MCF 10A (cell line): ENCODE results near the gene SH3BP1. TPM values are rescaled to one million over a fixed set of nuclear protein-coding genes. Genes with fewer than 3 reads are reported as not detected.

Experiments
- BruUV-seq: library from RNA; stranded (reverse); fragments of 400-500 nt; replicated peaks from 2 replicates; lab custom pipeline; 2021; lab: Mats Ljungman, UMichigan
- CTCF ChIA-PET: fragments of 300-600 bp; sonication (Branson Sonifier 250); formaldehyde crosslinking; extraction: SDS; loops from one replicate; lab custom pipeline; 2021; ENCODE audit warnings: antibody characterized with exemption, inconsistent platforms; lab: Yijun Ruan, JAX
- POLR2A ChIA-PET: fragments of 300-600, 350-650 bp; sonication (Branson Sonifier 250); formaldehyde crosslinking; extraction: SDS; loops from one replicate; lab custom pipeline; 2020; ENCODE audit warnings: antibody characterized with exemption, inconsistent platforms; lab: Yijun Ruan, JAX
- DNase-seq: peaks from one replicate; pipeline ENCODE4 v3.0.0-alpha.2; 2018; ENCODE audit not compliant: unreplicated experiment
- H3K27ac Mint-ChIP-seq: one replicate; pipeline ENCODE4 v1.8.0; 2022; ENCODE audit warnings: mild to moderate bottlenecking, low read depth, mixed read lengths; ENCODE audit not compliant: unreplicated experiment
- H3K27me3 Mint-ChIP-seq: one replicate; pipeline ENCODE4 v1.8.0; 2022; ENCODE audit warnings: mixed read lengths; ENCODE audit not compliant: insufficient read depth, unreplicated experiment
- H3K36me3 Mint-ChIP-seq: one replicate; pipeline ENCODE4 v1.8.0; 2022; ENCODE audit warnings: mild to moderate bottlenecking, moderate library complexity, mixed read lengths; ENCODE audit not compliant: insufficient read depth, unreplicated experiment
- H3K4me1 Mint-ChIP-seq: one replicate; pipeline ENCODE4 v1.8.0; 2022; ENCODE audit warnings: mixed read lengths; ENCODE audit not compliant: insufficient read depth, unreplicated experiment
- H3K4me3 Mint-ChIP-seq: one replicate; pipeline ENCODE4 v1.8.0; 2022; ENCODE audit warnings: mild to moderate bottlenecking, moderate library complexity, mixed read lengths; ENCODE audit not compliant: unreplicated experiment
- H3K9me3 Mint-ChIP-seq: one replicate; pipeline ENCODE4 v1.8.0; 2022; ENCODE audit warnings: mixed read lengths; ENCODE audit not compliant: unreplicated experiment
- intact Hi-C: fragments of 100-400 bp; cut with micrococcal nuclease; formaldehyde crosslinking; loops from 2 replicates; pipeline ENCODE4 v1.14.1; 2022
- total RNA-seq: library from RNA; stranded (reverse); gene quantifications from 2 replicates; pipeline ENCODE4 v1.2.3, GENCODE V29; 2022
- TF ChIP-seq, protein P1 (sequence below): fragments of 200-600 bp; IDR thresholded peaks from one replicate; pipeline ENCODE4 v1.8.0; 2022; ENCODE audit warnings: antibody characterized with exemption, mild to moderate bottlenecking; ENCODE audit not compliant: unreplicated experiment

The SH3BP1 gene
- total RNA-seq, 1 experiment from 2014 or later: 1.5 TPM

DNA sequence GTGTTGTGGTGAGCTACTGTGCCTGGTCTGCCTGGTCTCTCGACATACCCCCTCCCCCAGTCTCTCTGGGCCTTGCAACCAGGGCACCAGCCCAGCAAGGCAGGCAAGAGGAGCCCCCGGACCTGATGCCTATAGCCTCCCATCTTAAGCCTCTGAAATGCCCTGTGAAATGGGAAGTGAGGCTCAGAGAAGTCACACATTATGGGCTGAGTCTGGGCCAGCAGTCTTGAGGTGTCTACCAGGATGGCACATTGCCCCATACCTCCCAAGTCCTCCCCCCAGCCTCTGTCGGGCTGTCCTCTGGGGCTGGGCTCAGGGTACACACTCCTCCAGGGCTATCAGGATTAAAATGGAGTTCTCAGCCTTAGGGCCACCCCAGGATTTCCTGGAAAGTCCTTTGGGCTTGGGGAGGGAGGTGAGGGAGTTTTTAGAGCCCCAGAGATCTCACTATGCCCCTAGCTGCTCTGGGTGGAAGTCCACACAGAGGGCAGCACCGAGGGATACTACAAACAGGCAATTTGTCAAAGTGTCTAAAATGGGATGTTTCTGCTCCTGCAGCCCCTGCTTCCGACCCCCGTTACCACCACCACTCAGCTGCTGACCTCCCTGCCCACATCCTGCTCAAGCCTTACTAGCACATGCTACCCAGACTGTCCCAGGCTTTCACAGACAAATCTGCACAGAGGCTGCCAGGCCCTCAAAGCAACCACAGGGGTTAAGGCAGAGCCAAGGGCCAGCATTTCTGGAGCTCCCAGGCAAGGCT lies 3.1 kb upstream of the SH3BP1 start:
- Mint-ChIP-seq H3K27me3 (no peaks in the 10 kb centered on the region), H3K9me3 (no peaks in the 10 kb centered on the region), H3K36me3 (peaks cover 5% of the 10 kb centered on the region), H3K4me1 (no peaks in the 10 kb centered on the region), H3K4me3 (no peak overlapping the region), H3K27ac (no peak overlapping the region)
- BruUV-seq: no TSS peak
- DNase-seq: no peak
- TF ChIP-seq, protein P1, sequence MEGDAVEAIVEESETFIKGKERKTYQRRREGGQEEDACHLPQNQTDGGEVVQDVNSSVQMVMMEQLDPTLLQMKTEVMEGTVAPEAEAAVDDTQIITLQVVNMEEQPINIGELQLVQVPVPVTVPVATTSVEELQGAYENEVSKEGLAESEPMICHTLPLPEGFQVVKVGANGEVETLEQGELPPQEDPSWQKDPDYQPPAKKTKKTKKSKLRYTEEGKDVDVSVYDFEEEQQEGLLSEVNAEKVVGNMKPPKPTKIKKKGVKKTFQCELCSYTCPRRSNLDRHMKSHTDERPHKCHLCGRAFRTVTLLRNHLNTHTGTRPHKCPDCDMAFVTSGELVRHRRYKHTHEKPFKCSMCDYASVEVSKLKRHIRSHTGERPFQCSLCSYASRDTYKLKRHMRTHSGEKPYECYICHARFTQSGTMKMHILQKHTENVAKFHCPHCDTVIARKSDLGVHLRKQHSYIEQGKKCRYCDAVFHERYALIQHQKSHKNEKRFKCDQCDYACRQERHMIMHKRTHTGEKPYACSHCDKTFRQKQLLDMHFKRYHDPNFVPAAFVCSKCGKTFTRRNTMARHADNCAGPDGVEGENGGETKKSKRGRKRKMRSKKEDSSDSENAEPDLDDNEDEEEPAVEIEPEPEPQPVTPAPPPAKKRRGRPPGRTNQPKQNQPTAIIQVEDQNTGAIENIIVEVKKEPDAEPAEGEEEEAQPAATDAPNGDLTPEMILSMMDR: no peak
- intact Hi-C loops: no loop called here
- ChIA-PET CTCF (interaction anchor here (0.5 to 1.4 kb wide), 7 partner anchors 11 to 227 kb away, joined by 3 to 7 read pairs (median 4); partner anchors contain the start of gene GGA1), POLR2A (interaction anchor here (0.6 to 1.5 kb wide), 5 partner anchors 9 to 131 kb away, joined by 3 to 7 read pairs (median 4); partner anchors contain the start of gene PDXP)

DNA sequence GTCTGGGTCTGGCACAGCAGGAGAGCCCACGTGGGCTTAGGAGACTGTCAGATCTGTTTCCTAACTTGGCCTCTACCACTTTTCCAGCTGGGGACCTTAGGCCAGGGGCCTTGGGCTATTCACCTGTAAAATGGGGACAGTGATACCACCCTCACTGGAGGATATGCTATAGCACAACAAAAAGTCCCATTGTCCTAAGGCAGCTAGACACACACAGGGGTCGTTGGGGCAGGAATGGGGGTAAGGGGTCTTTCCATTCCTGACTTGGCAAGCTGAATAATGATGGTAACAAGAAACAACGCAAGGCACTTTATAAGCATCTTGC lies 2.6 kb upstream of the SH3BP1 start:
- Mint-ChIP-seq H3K27ac (no peak overlapping the region), H3K9me3 (no peaks in the 10 kb centered on the region), H3K27me3 (no peaks in the 10 kb centered on the region), H3K4me1 (no peaks in the 10 kb centered on the region), H3K36me3 (peaks cover 1% of the 10 kb centered on the region), H3K4me3 (no peak overlapping the region)
- CTCF ChIA-PET: interaction anchor here (0.8 to 1.8 kb wide), 6 partner anchors 12 to 227 kb away, joined by 3 to 7 read pairs (median 4); partner anchors contain the start of gene GGA1
- TF ChIP-seq, protein P1: no peak
- intact Hi-C loops: no loop called here
- BruUV-seq: no TSS peak
- DNase-seq: no peak
- POLR2A ChIA-PET: interaction anchor here (0.6 to 1.5 kb wide), 5 partner anchors 9 to 132 kb away, joined by 3 to 7 read pairs (median 4); partner anchors contain the start of gene PDXP

DNA sequence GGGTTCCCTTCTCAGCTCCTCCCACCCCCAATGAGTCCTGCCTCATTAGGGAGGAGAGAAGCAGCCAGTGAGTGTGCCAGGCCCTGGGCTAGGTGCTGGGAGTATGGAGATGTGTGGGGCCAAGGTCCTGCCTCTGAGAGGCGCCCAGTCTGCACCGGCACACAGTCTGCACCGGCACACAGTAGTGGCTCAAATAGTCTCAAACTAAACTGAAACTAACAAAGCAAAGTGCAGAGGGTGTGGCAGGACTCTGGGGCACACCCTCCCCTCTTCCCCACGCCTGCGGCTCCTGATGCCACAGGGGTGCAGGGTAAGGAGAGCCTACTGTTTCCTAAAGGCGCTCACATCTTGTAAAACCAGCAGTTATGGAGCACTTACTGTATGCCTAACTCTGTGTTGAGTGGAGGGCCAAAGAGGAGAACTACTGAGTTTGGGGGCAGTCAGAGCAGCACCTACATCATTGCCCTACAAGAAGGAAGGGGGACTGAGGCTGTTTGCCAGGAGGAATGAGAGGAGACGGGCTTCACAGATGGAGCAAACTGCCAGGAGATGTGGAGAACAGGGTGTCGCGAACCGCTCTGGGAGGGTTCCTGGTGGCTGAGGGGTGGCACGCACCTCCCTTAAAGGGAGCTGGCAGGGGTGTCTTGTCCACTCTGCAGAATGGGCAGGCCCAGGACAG lies 939 bp upstream of the SH3BP1 start:
- intact Hi-C loops: no loop called here
- Mint-ChIP-seq H3K27me3 (no peaks in the 10 kb centered on the region), H3K27ac (peak overlapping the region; percentile 1), H3K36me3 (no peaks in the 10 kb centered on the region), H3K9me3 (no peaks in the 10 kb centered on the region), H3K4me3 (peak overlapping the region; percentile 49), H3K4me1 (peaks cover 4% of the 10 kb centered on the region)
- ChIA-PET POLR2A (interaction anchor here (1.1 to 1.5 kb wide), 3 partner anchors 19 to 39 kb away, joined by 3 to 7 read pairs (median 3); partner anchors contain the start of gene PDXP), CTCF (interaction anchor here (0.6 to 1.8 kb wide), 3 partner anchors 15 to 180 kb away, joined by 3 to 7 read pairs (median 3); no protein-coding TSS in a partner anchor)
- BruUV-seq: no TSS peak
- no peak for DNase-seq
- TF ChIP-seq, protein P1: no peak
